RWPE1 (cell line): ENCODE measurements around the gene SNRNP40.

Experiments
- CTCF ChIA-PET: fragments of 350-600 bp; sonication (Branson Sonifier 250); formaldehyde crosslinking; extraction: SDS; loops from one replicate; lab custom pipeline; 2021; lab: Yijun Ruan, JAX
- POLR2A ChIA-PET: fragments of 400-600 bp; formaldehyde crosslinking; extraction: SDS; loops from one replicate; lab custom pipeline; 2020; ENCODE audit warnings: antibody characterized with exemption; ENCODE audit not compliant: low non-redundant PET; lab: Yijun Ruan, JAX
- DNase-seq: peaks from one replicate; pipeline ENCODE4 v3.0.0; 2012; ENCODE audit warnings: low spot score
- H3K27ac ChIP-seq: fragments of 450-650 bp; 2 replicates; pipeline ENCODE4 v1.5.1; 2017
- CTCF ChIP-seq: fragments of 450-650 bp; conservative IDR thresholded peaks from 2 replicates; pipeline ENCODE4 v1.5.1; 2017; ENCODE audit warnings: low read depth, mild to moderate bottlenecking

The SNRNP40 gene

GRCh38 chr1:31296486-31297276, at the start of gene SNRNP40, which contains the start of gene ZCCHC17:
Gene SNRNP40, minus strand, starts transcription at chr1:31296788. Its CDS starts 37 bp downstream, at chr1:31296751.
Gene ZCCHC17, plus strand, starts transcription at chr1:31297032. Its CDS starts 13,067 bp downstream, at chr1:31310099.
- POLR2A ChIA-PET = interaction anchor here (0.6 kb wide), 1 partner anchor 23 kb away, joined by 5 read pairs; no protein-coding TSS in a partner anchor
- H3K27ac ChIP-seq = peak within 1 kb of the TSS; percentile 81
- peak; percentile 99 for DNase-seq
- CTCF ChIA-PET = interaction anchor here (0.6 to 1.4 kb wide), 3 partner anchors 8 to 252 kb away, joined by 3 to 4 read pairs (median 3); no protein-coding TSS in a partner anchor
- TF ChIP-seq CTCF = no peak

GRCh38 chr1:31345635-31346034, 49.0 kb upstream of the SNRNP40 start:
- CTCF ChIA-PET = no interaction called here
- no peak for TF ChIP-seq CTCF
- POLR2A ChIA-PET = no interaction called here
- no peak overlapping the region for H3K27ac ChIP-seq
- DNase-seq = no peak

GRCh38 chr1:31344503-31344902, 47.9 kb upstream of the SNRNP40 start:
- no peak for DNase-seq
- POLR2A ChIA-PET = no interaction called here
- CTCF ChIA-PET = no interaction called here
- H3K27ac ChIP-seq = no peak overlapping the region
- no peak for TF ChIP-seq CTCF

GRCh38 chr1:31336687-31337467, 40.3 kb upstream of the SNRNP40 start:
- POLR2A ChIA-PET = no interaction called here
- CTCF ChIA-PET = interaction anchor here (0.6 to 0.8 kb wide), 3 partner anchors 24 to 185 kb away, joined by 3 read pairs; no protein-coding TSS in a partner anchor
- TF ChIP-seq CTCF = no peak

GRCh38 chr1:31335007-31335406, 38.4 kb upstream of the SNRNP40 start:
- DNase-seq = peak; percentile 46

More at GRCh38 chr1:31336687-31337467, 40.3 kb upstream of the SNRNP40 start:
- H3K27ac ChIP-seq = no peak overlapping the region
- DNase-seq = no peak

More at GRCh38 chr1:31335007-31335406, 38.4 kb upstream of the SNRNP40 start:
- ChIA-PET CTCF (interaction anchor here (0.8 to 1.1 kb wide), 2 partner anchors 54 to 151 kb away, joined by 4 read pairs; no protein-coding TSS in a partner anchor), POLR2A (no interaction called here)
- TF ChIP-seq CTCF = peak; percentile 61
- no peak overlapping the region for H3K27ac ChIP-seq
